Jurkat, Clone E6-1 (cell line): ENCODE results near the gene SHOC2.

Experiments used
- DNase-seq: peaks from one replicate; pipeline ENCODE4 v3.0.0-alpha.2; 2011; ENCODE audit warnings: low read depth, low spot score
- H3K4me3 ChIP-seq: 2 replicates; pipeline ENCODE4 v1.5.1; 2011; ENCODE audit warnings: mild to moderate bottlenecking, low read length, control low read depth, moderate library complexity

SHOC2 gene

GRCh38 chr10:110932505-110933180 lies 13.2 kb downstream of the SHOC2 start:
- H3K4me3 ChIP-seq: no peak overlapping the region
- no peak for DNase-seq

GRCh38 chr10:110936757-110937156 lies 17.4 kb downstream of the SHOC2 start:
- H3K4me3 ChIP-seq: no peak overlapping the region
- DNase-seq: no peak

- no peak for DNase-seq
- no peak overlapping the region for H3K4me3 ChIP-seq
These were observed 20.0 kb downstream of the SHOC2 start for GRCh38 chr10:110939419-110939818.

GRCh38 chr10:110944792-110945396 lies 25.5 kb downstream of the SHOC2 start:
- no peak overlapping the region for H3K4me3 ChIP-seq
- no peak for DNase-seq

GRCh38 chr10:110946496-110946895 lies 27.1 kb downstream of the SHOC2 start:
- no peak overlapping the region for H3K4me3 ChIP-seq
- no peak for DNase-seq

- DNase-seq: no peak
- no peak overlapping the region for H3K4me3 ChIP-seq
These were observed 27.7 kb downstream of the SHOC2 start for GRCh38 chr10:110947061-110947595.

GRCh38 chr10:110951381-110951780 lies 32.0 kb downstream of the SHOC2 start:
- H3K4me3 ChIP-seq: no peak overlapping the region
- no peak for DNase-seq

GRCh38 chr10:110957606-110958005 lies 38.2 kb downstream of the SHOC2 start:
- H3K4me3 ChIP-seq: no peak overlapping the region
- no peak for DNase-seq

GRCh38 chr10:110959379-110960332 lies 40.3 kb downstream of the SHOC2 start:
- no peak overlapping the region for H3K4me3 ChIP-seq
- DNase-seq: no peak

- no peak overlapping the region for H3K4me3 ChIP-seq
- DNase-seq: no peak
These were observed 40.9 kb downstream of the SHOC2 start for GRCh38 chr10:110960333-110960712.

- no peak overlapping the region for H3K4me3 ChIP-seq
- no peak for DNase-seq
These were observed 43.0 kb downstream of the SHOC2 start for GRCh38 chr10:110962443-110962842.

GRCh38 chr10:110963162-110963561 lies 43.8 kb downstream of the SHOC2 start:
- no peak overlapping the region for H3K4me3 ChIP-seq
- no peak for DNase-seq

- H3K4me3 ChIP-seq: no peak overlapping the region
- DNase-seq: no peak
These were observed 45.3 kb downstream of the SHOC2 start for GRCh38 chr10:110964681-110965080.

GRCh38 chr10:110965216-110965615 lies 45.8 kb downstream of the SHOC2 start:
- no peak for DNase-seq

GRCh38 chr10:110966146-110966545 lies 46.7 kb downstream of the SHOC2 start:
- DNase-seq: no peak
- no peak overlapping the region for H3K4me3 ChIP-seq

More at GRCh38 chr10:110965216-110965615, 45.8 kb downstream of the SHOC2 start:
- no peak overlapping the region for H3K4me3 ChIP-seq

GRCh38 chr10:110967009-110967630 lies 47.7 kb downstream of the SHOC2 start:
- H3K4me3 ChIP-seq: no peak overlapping the region
- DNase-seq: no peak

- H3K4me3 ChIP-seq: no peak overlapping the region
- DNase-seq: no peak
These were observed 48.2 kb downstream of the SHOC2 start for GRCh38 chr10:110967645-110968044.

GRCh38 chr10:110969183-110969582 lies 49.8 kb downstream of the SHOC2 start:
- no peak for DNase-seq
- H3K4me3 ChIP-seq: no peak overlapping the region

GRCh38 chr10:110971638-110972037 lies 52.2 kb downstream of the SHOC2 start:
- H3K4me3 ChIP-seq: no peak overlapping the region
- no peak for DNase-seq
